AG04449 (cell line): ENCODE measurements around the gene ARHGAP10.

Experiments
- CTCF ChIA-PET: fragments of 350-600 bp; formaldehyde crosslinking; extraction: SDS; loops from one replicate; lab custom pipeline; 2021; ENCODE audit warnings: antibody characterized with exemption; lab: Yijun Ruan, JAX
- POLR2A ChIA-PET: fragments of 400-600, 350-600 bp; formaldehyde crosslinking; extraction: SDS; loops from one replicate; lab custom pipeline; 2020; ENCODE audit warnings: antibody characterized with exemption, inconsistent platforms; lab: Yijun Ruan, JAX
- DNase-seq: peaks from one replicate; pipeline ENCODE4 v3.0.0-alpha.2; 2010; ENCODE audit warnings: low read depth, low spot score
- H3K4me3 ChIP-seq: 2 replicates; pipeline ENCODE4 v1.5.1; 2011; ENCODE audit warnings: low read depth, mild to moderate bottlenecking, control low read depth, low read length
- CTCF ChIP-seq: IDR thresholded peaks from one replicate; pipeline ENCODE4 v1.5.1; 2011; ENCODE audit warnings: mild to moderate bottlenecking, moderate library complexity, low read length, control low read depth, inconsistent platforms; ENCODE audit not compliant: insufficient read depth; ENCODE audit errors: missing control alignments

The ARHGAP10 gene

GRCh38 chr4:147846318-147847155 is 114.6 kb downstream of the ARHGAP10 start:
- no peak overlapping the region for H3K4me3 ChIP-seq
- POLR2A ChIA-PET = interaction anchor here (0.6 kb wide), 1 partner anchor 359 kb away, joined by 4 read pairs; no protein-coding TSS in a partner anchor
- TF ChIP-seq CTCF = no peak
- CTCF ChIA-PET = interaction anchor here (0.6 to 9.7 kb wide), 4 partner anchors 8 to 60 kb away, joined by 3 to 99 read pairs (median 9); no protein-coding TSS in a partner anchor
- DNase-seq = no peak

GRCh38 chr4:147847751-147848590 is 116.1 kb downstream of the ARHGAP10 start:
- ChIA-PET CTCF (interaction anchor here (0.7 to 9.7 kb wide), 4 partner anchors 9 to 18 kb away, joined by 3 to 99 read pairs (median 9); no protein-coding TSS in a partner anchor), POLR2A (interaction anchor here (0.6 kb wide), 1 partner anchor 121 kb away, joined by 3 read pairs; no protein-coding TSS in a partner anchor)
- TF ChIP-seq CTCF = no peak
- H3K4me3 ChIP-seq = no peak overlapping the region
- no peak for DNase-seq

GRCh38 chr4:147848634-147849033 is 116.7 kb downstream of the ARHGAP10 start:
- TF ChIP-seq CTCF = no peak
- POLR2A ChIA-PET = interaction anchor here (0.6 kb wide), 1 partner anchor 122 kb away, joined by 3 read pairs; no protein-coding TSS in a partner anchor
- CTCF ChIA-PET = interaction anchor here (1.3 to 9.7 kb wide), 3 partner anchors 10 to 17 kb away, joined by 3 to 99 read pairs (median 15); no protein-coding TSS in a partner anchor
- H3K4me3 ChIP-seq = no peak overlapping the region
- no peak for DNase-seq

GRCh38 chr4:147851135-147851534 is 119.2 kb downstream of the ARHGAP10 start:
- no peak overlapping the region for H3K4me3 ChIP-seq
- DNase-seq = no peak
- ChIA-PET CTCF (interaction anchor here (0.6 to 9.7 kb wide), 3 partner anchors 15 to 143 kb away, joined by 3 to 99 read pairs (median 4); partner anchors contain the start of gene ARHGAP10), POLR2A (no interaction called here)
- TF ChIP-seq CTCF = no peak

GRCh38 chr4:147853706-147854105 is 121.8 kb downstream of the ARHGAP10 start:
- ChIA-PET POLR2A (no interaction called here), CTCF (interaction anchor here (5.5 kb wide), 1 partner anchor 12 kb away, joined by 101 read pairs; no protein-coding TSS in a partner anchor)
- no peak for TF ChIP-seq CTCF
- no peak for DNase-seq
- H3K4me3 ChIP-seq = no peak overlapping the region
